ENCODE measurements around the gene ST3GAL3. TPM values are rescaled to one million over a fixed set of nuclear protein-coding genes. Genes with fewer than 3 reads are reported as not detected.

Gene ST3GAL3
- total and polyA plus RNA-seq, 7 donors: 7.2 to 31.4 (median 21.3) TPM

- Histone ChIP-seq H3K4me1 (no peaks in the 10 kb centered on the region), H3K27ac (no peak overlapping the region), H3K9me3 (no peaks in the 10 kb centered on the region), H3K36me3 (no peaks in the 10 kb centered on the region), H3K4me3 (no peak overlapping the region), H3K27me3 (no peaks in the 10 kb centered on the region)
- no peak for DNase-seq
- intact Hi-C loops (cut with DNase I): no loop called here
- TF ChIP-seq CTCF (IDR thresholded peaks at IDR 0.05) (no peak), POLR2A (IDR thresholded peaks at IDR 0.05) (no peak), POLR2AphosphoS5 (IDR thresholded peaks at IDR 0.05) (no peak), EP300 (IDR thresholded peaks at IDR 0.05) (no peak)
Measured at GRCh38 chr1:43754892-43755291, 47.6 kb downstream of the ST3GAL3 start.

- Histone ChIP-seq H3K27ac (no peak overlapping the region), H3K27me3 (no peaks in the 10 kb centered on the region), H3K36me3 (no peaks in the 10 kb centered on the region), H3K4me3 (no peak overlapping the region), H3K4me1 (peaks cover 0 to 1% (median under 1%) of the 10 kb centered on the region in 4 donors), H3K9me3 (no peaks in the 10 kb centered on the region)
- intact Hi-C loops (cut with DNase I): no loop called here
- DNase-seq: no peak
- WGBS, 2 donors: 33 to 80% methylated on average over 2 of the region's 2 CpGs
- TF ChIP-seq POLR2A (IDR thresholded peaks at IDR 0.05) (no peak), EP300 (IDR thresholded peaks at IDR 0.05) (no peak), CTCF (IDR thresholded peaks at IDR 0.05) (no peak), POLR2AphosphoS5 (IDR thresholded peaks at IDR 0.05) (no peak)
Measured at GRCh38 chr1:43757343-43758053, 50.2 kb downstream of the ST3GAL3 start.

- WGBS, 2 donors: 74 to 80% methylated on average over 3 of the region's 3 CpGs
- Histone ChIP-seq H3K27me3 (no peaks in the 10 kb centered on the region), H3K9me3 (no peaks in the 10 kb centered on the region), H3K4me3 (no peak overlapping the region), H3K27ac (no peak overlapping the region), H3K4me1 (peaks cover 0 to 15% (median 11%) of the 10 kb centered on the region in 4 donors), H3K36me3 (no peaks in the 10 kb centered on the region)
- intact Hi-C loops (cut with DNase I): loop anchor here (5.0 kb wide), 1 partner anchor 286 kb away; no protein-coding TSS in a partner anchor
- no peak for TF ChIP-seq EP300 (IDR thresholded peaks at IDR 0.05)
- no peak for TF ChIP-seq CTCF (IDR thresholded peaks at IDR 0.05)
- TF ChIP-seq POLR2AphosphoS5 (IDR thresholded peaks at IDR 0.05): no peak
- no peak for TF ChIP-seq POLR2A (IDR thresholded peaks at IDR 0.05)
- DNase-seq: no peak
Measured at GRCh38 chr1:43760745-43761317, 53.5 kb downstream of the ST3GAL3 start.

GRCh38 chr1:43763497-43763973 lies 56.2 kb downstream of the ST3GAL3 start:
- H3K9me3 ChIP-seq: no peaks in the 10 kb centered on the region
- no peaks in the 10 kb centered on the region for H3K36me3 ChIP-seq
- H3K4me3 ChIP-seq: peak overlapping the region in 1 of 4 donors; percentile 5
- H3K27me3 ChIP-seq: no peaks in the 10 kb centered on the region
- 1 to 6% methylated on average over 4 of the region's 4 CpGs for WGBS, 2 donors
- H3K27ac ChIP-seq: peak overlapping the region; percentile 30 to 63 (median 44)
- TF ChIP-seq POLR2A (IDR thresholded peaks at IDR 0.05) (no peak), POLR2AphosphoS5 (IDR thresholded peaks at IDR 0.05) (peak in 2 of 4 donors; percentile 30 to 53), EP300 (IDR thresholded peaks at IDR 0.05) (no peak), CTCF (IDR thresholded peaks at IDR 0.05) (peak; percentile 82 to 94 (median 88))
- H3K4me1 ChIP-seq: peaks cover 0 to 27% (median 20%) of the 10 kb centered on the region in 4 donors
- DNase-seq: peak; percentile 88
- intact Hi-C loops (cut with DNase I): loop anchor here (5.0 kb wide), 1 partner anchor 284 kb away; no protein-coding TSS in a partner anchor
